ENCODE measurements around the gene TNFRSF13B. TPM values are rescaled to one million over a fixed set of nuclear protein-coding genes. Genes with fewer than 3 reads are reported as not detected.

The TNFRSF13B gene
- total RNA-seq, 1 donor from 2014 or later = not detected

GRCh38 chr17:16994631-16995030 is 22.7 kb upstream of the TNFRSF13B start:
- Histone ChIP-seq H3K4me3 (ENCODE audit: low read depth, low read length) (no peak overlapping the region), H3K27me3 (ENCODE audit: control insufficient read depth, insufficient read depth, low read length) (no peaks in the 10 kb centered on the region), H3K36me3 (ENCODE audit: control insufficient read depth, insufficient read depth, low read length) (no peaks in the 10 kb centered on the region)
- no peak for TF ChIP-seq CTCF (IDR thresholded peaks at IDR 0.05; ENCODE audit: insufficient read depth, low read length, poor library complexity, severe bottlenecking)
- DNase-seq (ENCODE audit: low read depth) = no peak

- DNase-seq (ENCODE audit: low read depth) = no peak
- Histone ChIP-seq H3K27me3 (ENCODE audit: control insufficient read depth, insufficient read depth, low read length) (no peaks in the 10 kb centered on the region), H3K36me3 (ENCODE audit: control insufficient read depth, insufficient read depth, low read length) (no peaks in the 10 kb centered on the region), H3K4me3 (ENCODE audit: low read depth, low read length) (no peak overlapping the region)
- TF ChIP-seq CTCF (IDR thresholded peaks at IDR 0.05; ENCODE audit: insufficient read depth, low read length, poor library complexity, severe bottlenecking) = peak; percentile 87
These were observed 19.6 kb upstream of the TNFRSF13B start for GRCh38 chr17:16991349-16992009.

GRCh38 chr17:16989953-16990860 is 18.3 kb upstream of the TNFRSF13B start:
- TF ChIP-seq CTCF (IDR thresholded peaks at IDR 0.05; ENCODE audit: insufficient read depth, low read length, poor library complexity, severe bottlenecking) = no peak
- no peaks in the 10 kb centered on the region for H3K27me3 ChIP-seq (ENCODE audit: control insufficient read depth, insufficient read depth, low read length)

GRCh38 chr17:16989230-16989952 is 17.5 kb upstream of the TNFRSF13B start:
- DNase-seq (ENCODE audit: low read depth) = no peak
- no peak for TF ChIP-seq CTCF (IDR thresholded peaks at IDR 0.05; ENCODE audit: insufficient read depth, low read length, poor library complexity, severe bottlenecking)
- H3K27me3 ChIP-seq (ENCODE audit: control insufficient read depth, insufficient read depth, low read length) = no peaks in the 10 kb centered on the region
- no peaks in the 10 kb centered on the region for H3K36me3 ChIP-seq (ENCODE audit: control insufficient read depth, insufficient read depth, low read length)
- H3K4me3 ChIP-seq (ENCODE audit: low read depth, low read length) = no peak overlapping the region

More at GRCh38 chr17:16989953-16990860, 18.3 kb upstream of the TNFRSF13B start:
- H3K36me3 ChIP-seq (ENCODE audit: control insufficient read depth, insufficient read depth, low read length) = no peaks in the 10 kb centered on the region
- no peak for DNase-seq (ENCODE audit: low read depth)
- H3K4me3 ChIP-seq (ENCODE audit: low read depth, low read length) = no peak overlapping the region

- H3K27me3 ChIP-seq (ENCODE audit: control insufficient read depth, insufficient read depth, low read length) = no peaks in the 10 kb centered on the region
- no peak overlapping the region for H3K4me3 ChIP-seq (ENCODE audit: low read depth, low read length)
- DNase-seq (ENCODE audit: low read depth) = no peak
- TF ChIP-seq CTCF (IDR thresholded peaks at IDR 0.05; ENCODE audit: insufficient read depth, low read length, poor library complexity, severe bottlenecking) = no peak
- H3K36me3 ChIP-seq (ENCODE audit: control insufficient read depth, insufficient read depth, low read length) = no peaks in the 10 kb centered on the region
These were observed 16.9 kb upstream of the TNFRSF13B start for GRCh38 chr17:16988749-16989229.
